Measurements from ENCODE around the gene ZNF446.
"Not testable (repeated sequence)": the region's sequence is repeated elsewhere in the genome, so short reads cannot be mapped to it uniquely, and the experiment has no call there.

ZNF446 gene
- 14.5 to 20.1 (median 17.2) reads per million in 3 donors for total RNA-seq

DNA sequence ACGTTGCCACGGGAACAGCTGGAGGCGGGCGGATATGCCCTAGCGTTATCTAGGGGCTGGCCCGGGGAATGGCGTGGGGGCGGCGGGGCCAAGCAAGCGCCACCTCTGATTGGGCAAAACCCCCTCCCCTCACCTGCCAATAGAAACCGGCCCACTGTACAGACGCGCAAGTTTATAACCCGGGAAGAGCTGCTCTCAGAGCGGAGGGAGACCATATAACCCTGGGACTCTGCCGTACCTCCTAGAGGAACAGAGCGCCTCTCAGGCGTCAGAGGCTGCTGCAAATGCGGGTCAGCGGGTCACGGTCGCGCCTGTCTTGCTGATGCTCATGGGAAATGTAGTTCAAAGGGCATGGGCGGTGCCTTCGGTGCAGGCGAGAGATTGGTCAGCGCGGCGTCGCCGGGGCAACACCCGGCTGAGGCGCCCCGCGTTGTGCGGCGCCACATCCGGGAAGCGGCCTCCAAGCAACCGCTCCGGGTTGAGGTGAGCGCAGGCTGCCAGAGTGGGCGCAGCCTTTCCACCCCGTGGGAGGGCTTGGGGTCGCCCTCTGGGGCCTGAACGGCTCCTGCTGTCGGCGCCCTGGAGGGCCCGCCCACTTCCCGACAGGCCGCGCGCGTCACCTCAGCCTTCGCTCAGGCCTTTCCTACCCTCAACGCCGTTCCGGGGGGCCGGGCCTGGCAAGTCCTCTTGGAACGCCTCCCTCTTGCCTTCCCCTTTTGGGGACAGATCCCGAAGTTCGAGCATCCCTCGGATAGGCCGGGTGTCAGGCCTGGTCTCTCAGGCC is at the start of gene ZNF446:
Gene ZNF446 (plus strand): TSS at position 639 of the 784 bp plus-strand sequence. CDS start 867 bp downstream, outside the sequence.
- H3K36me3 ChIP-seq (ENCODE audit: control insufficient read depth, insufficient read depth, low read length): peaks cover under 1% of the 10 kb centered on the region
- DNase-seq: peak; percentile 89 to 95 (median 94)
- no peaks in the 10 kb centered on the region for H3K27me3 ChIP-seq (replicated peaks; ENCODE audit: control insufficient read depth, insufficient read depth, low read length, poor library complexity, severe bottlenecking)
- no peaks in the 10 kb centered on the region for H3K9me3 ChIP-seq (ENCODE audit: control insufficient read depth, low read length)
- H3K4me1 ChIP-seq (ENCODE audit: control insufficient read depth, insufficient read depth, low read length, poor library complexity, severe bottlenecking): peaks cover 14% of the 10 kb centered on the region
- peak within 1 kb of the TSS; percentile 64 for H3K4me3 ChIP-seq (ENCODE audit: insufficient read depth, low read depth, low read length, poor library complexity, severe bottlenecking)
- peak within 1 kb of the TSS; percentile 94 for H3K27ac ChIP-seq (ENCODE audit: insufficient read depth, low read length, poor library complexity, severe bottlenecking)

- Histone ChIP-seq H3K27ac (ENCODE audit: insufficient read depth, low read length, poor library complexity, severe bottlenecking) (no peak overlapping the region), H3K36me3 (ENCODE audit: control insufficient read depth, insufficient read depth, low read length) (no peaks in the 10 kb centered on the region), H3K27me3 (replicated peaks; ENCODE audit: control insufficient read depth, insufficient read depth, low read length, poor library complexity, severe bottlenecking) (no peaks in the 10 kb centered on the region), H3K4me1 (ENCODE audit: control insufficient read depth, insufficient read depth, low read length, poor library complexity, severe bottlenecking) (no peaks in the 10 kb centered on the region), H3K9me3 (ENCODE audit: control insufficient read depth, low read length) (peaks cover 37% of the 10 kb centered on the region), H3K4me3 (ENCODE audit: insufficient read depth, low read depth, low read length, poor library complexity, severe bottlenecking) (no peak overlapping the region)
- no peak for DNase-seq
Observed at GRCh38 chr19:58428617-58429016, 47.5 kb upstream of the ZNF446 start.

DNA sequence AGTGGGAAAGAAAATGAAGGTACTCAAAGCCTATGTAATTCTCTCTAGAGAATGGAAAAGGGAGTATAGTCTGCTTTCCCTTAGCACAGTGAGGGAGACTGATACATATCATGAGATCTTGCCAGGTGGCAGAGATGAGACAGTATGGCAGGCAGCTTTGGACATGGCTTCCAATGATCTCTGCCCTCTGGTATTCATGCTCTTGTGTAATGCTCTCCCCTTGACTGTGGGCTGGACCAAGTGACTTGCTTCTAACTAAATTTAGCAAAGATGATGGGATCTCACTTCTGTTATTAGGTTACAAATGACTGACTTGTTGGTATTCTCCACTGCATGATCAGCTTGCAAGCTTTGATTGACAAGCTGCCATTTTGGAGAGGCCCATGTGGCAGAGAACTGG is 46.4 kb upstream of the ZNF446 start:
- Histone ChIP-seq H3K36me3 (ENCODE audit: control insufficient read depth, insufficient read depth, low read length) (peaks cover 9% of the 10 kb centered on the region), H3K27ac (ENCODE audit: insufficient read depth, low read length, poor library complexity, severe bottlenecking) (no peak overlapping the region)

GRCh38 chr19:58434217-58434616 is 41.9 kb upstream of the ZNF446 start:
- H3K27me3 ChIP-seq (replicated peaks; ENCODE audit: control insufficient read depth, insufficient read depth, low read length, poor library complexity, severe bottlenecking): no peaks in the 10 kb centered on the region
- peaks cover 36% of the 10 kb centered on the region for H3K36me3 ChIP-seq (ENCODE audit: control insufficient read depth, insufficient read depth, low read length)
- DNase-seq: no peak
- no peak overlapping the region for H3K27ac ChIP-seq (ENCODE audit: insufficient read depth, low read length, poor library complexity, severe bottlenecking)
- peaks cover 52% of the 10 kb centered on the region for H3K9me3 ChIP-seq (ENCODE audit: control insufficient read depth, low read length)
- H3K4me3 ChIP-seq (ENCODE audit: insufficient read depth, low read depth, low read length, poor library complexity, severe bottlenecking): no peak overlapping the region
- H3K4me1 ChIP-seq (ENCODE audit: control insufficient read depth, insufficient read depth, low read length, poor library complexity, severe bottlenecking): peaks cover under 1% of the 10 kb centered on the region

More for the DNA sequence above, 46.4 kb upstream of the ZNF446 start:
- peaks cover 47% of the 10 kb centered on the region for H3K9me3 ChIP-seq (ENCODE audit: control insufficient read depth, low read length)
- H3K27me3 ChIP-seq (replicated peaks; ENCODE audit: control insufficient read depth, insufficient read depth, low read length, poor library complexity, severe bottlenecking): no peaks in the 10 kb centered on the region
- no peaks in the 10 kb centered on the region for H3K4me1 ChIP-seq (ENCODE audit: control insufficient read depth, insufficient read depth, low read length, poor library complexity, severe bottlenecking)
- H3K4me3 ChIP-seq (ENCODE audit: insufficient read depth, low read depth, low read length, poor library complexity, severe bottlenecking): no peak overlapping the region
- no peak for DNase-seq

DNA sequence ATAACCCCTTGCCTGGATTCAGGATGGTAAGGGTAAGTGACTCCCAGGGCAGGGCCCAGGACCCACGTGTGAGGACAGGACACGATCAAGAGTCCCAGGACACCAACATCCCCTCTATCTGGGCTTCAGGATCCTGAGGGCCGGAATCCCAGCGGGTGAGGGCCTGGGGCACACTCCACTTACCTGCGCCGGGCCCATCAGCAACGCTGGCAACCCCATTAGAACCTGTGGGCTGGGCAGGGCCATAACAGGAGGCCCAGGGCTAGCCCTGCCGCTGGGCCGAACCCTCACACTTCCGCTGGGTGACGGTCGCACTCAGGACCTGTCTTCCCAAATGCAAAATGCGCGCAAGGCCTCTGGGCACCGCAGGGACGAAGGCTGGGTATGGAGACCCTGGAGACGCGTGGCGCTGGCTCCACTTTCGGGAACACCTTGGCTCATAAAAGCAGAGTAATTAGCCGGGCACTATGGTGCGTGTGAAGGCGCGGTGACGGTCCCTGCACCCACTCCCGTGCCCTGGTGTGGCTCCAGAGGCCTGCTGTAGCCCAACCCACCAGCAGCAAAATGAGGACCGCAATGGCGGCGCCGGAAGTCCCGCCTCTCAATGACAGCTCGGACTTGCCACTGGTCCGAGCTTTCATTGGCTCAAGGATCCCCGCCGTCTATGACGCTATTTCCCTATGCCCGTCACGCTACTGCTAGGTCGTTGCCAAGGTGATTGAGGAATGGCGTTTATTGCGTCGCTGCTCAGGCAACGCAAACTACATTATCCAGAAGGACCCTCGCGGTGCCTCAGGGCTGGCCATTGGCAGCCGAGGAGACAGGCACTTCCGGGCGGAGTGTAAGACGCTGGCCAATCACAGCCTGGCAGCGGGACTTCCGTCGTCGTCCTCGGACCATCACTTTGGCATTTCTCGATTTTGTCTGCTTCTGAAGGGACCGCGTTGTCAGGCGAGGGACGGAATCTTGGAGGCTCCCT is 36.3 kb upstream of the ZNF446 start, which contains the start of gene ZNF132:
Gene ZNF132 (minus strand): TSS at position 578 of the 979 bp plus-strand sequence. CDS start 332 bp downstream, at position 246.
- H3K9me3 ChIP-seq (ENCODE audit: control insufficient read depth, low read length): peaks cover 4% of the 10 kb centered on the region
- no peaks in the 10 kb centered on the region for H3K27me3 ChIP-seq (replicated peaks; ENCODE audit: control insufficient read depth, insufficient read depth, low read length, poor library complexity, severe bottlenecking)
- peak within 1 kb of the TSS; percentile 58 for H3K4me3 ChIP-seq (ENCODE audit: insufficient read depth, low read depth, low read length, poor library complexity, severe bottlenecking)
- peak; percentile 91 to 94 (median 94) for DNase-seq
- H3K4me1 ChIP-seq (ENCODE audit: control insufficient read depth, insufficient read depth, low read length, poor library complexity, severe bottlenecking): peaks cover 12% of the 10 kb centered on the region
- peaks cover 25% of the 10 kb centered on the region for H3K36me3 ChIP-seq (ENCODE audit: control insufficient read depth, insufficient read depth, low read length)
- peak within 1 kb of the TSS; percentile 72 for H3K27ac ChIP-seq (ENCODE audit: insufficient read depth, low read length, poor library complexity, severe bottlenecking)

DNA sequence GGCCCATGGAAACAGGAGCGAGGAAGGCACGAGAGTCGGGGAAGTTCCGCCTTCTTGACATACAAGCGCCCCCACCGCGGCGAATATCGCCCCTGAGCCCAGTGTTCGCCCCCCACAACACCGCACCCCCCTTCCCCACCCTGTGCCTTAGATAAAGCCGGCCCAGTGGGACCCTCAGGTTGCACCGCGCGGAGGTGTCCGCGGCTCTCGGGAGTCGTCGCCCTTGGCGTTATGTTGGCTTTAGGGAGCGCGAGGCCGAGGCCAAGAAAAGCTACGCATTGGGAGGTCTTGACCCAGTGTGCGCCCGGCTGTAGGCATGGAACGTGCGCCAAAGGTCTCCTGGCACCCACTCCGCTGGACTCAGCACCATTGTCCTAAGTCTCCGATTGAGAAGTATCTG is 35.6 kb upstream of the ZNF446 start:
- Histone ChIP-seq H3K9me3 (ENCODE audit: control insufficient read depth, low read length) (no peaks in the 10 kb centered on the region), H3K27ac (ENCODE audit: insufficient read depth, low read length, poor library complexity, severe bottlenecking) (peak overlapping the region; percentile 63), H3K4me3 (ENCODE audit: insufficient read depth, low read depth, low read length, poor library complexity, severe bottlenecking) (peak overlapping the region; percentile 54), H3K36me3 (ENCODE audit: control insufficient read depth, insufficient read depth, low read length) (peaks cover 18% of the 10 kb centered on the region), H3K4me1 (ENCODE audit: control insufficient read depth, insufficient read depth, low read length, poor library complexity, severe bottlenecking) (peaks cover 12% of the 10 kb centered on the region), H3K27me3 (replicated peaks; ENCODE audit: control insufficient read depth, insufficient read depth, low read length, poor library complexity, severe bottlenecking) (no peaks in the 10 kb centered on the region)
- no peak for DNase-seq

DNA sequence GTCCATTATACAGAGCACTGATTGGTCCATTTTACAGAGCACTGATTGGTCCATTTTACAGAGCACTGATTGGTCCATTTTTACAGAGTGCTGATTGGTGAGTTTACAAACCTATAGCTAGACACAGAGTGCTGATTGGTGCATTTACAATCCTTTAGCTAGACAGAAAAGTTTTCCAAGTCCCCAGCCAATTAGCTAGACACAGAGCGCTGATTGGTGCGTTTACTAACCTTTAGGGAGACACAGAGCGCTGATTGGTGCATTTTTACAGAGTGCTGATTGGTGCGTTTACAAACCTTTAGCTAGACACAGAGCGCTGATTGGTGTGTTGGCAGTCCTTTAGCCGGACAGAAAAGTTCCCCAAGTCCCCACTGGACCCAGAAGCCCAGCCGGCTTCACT is 33.2 kb upstream of the ZNF446 start:
- not testable (repeated sequence) for DNase-seq; H3K9me3 ChIP-seq (ENCODE audit: control insufficient read depth, low read length); H3K4me3 ChIP-seq (ENCODE audit: insufficient read depth, low read depth, low read length, poor library complexity, severe bottlenecking); H3K36me3 ChIP-seq (ENCODE audit: control insufficient read depth, insufficient read depth, low read length); H3K27me3 ChIP-seq (replicated peaks; ENCODE audit: control insufficient read depth, insufficient read depth, low read length, poor library complexity, severe bottlenecking); H3K27ac ChIP-seq (ENCODE audit: insufficient read depth, low read length, poor library complexity, severe bottlenecking)
- peaks cover 12% of the 10 kb centered on the region for H3K4me1 ChIP-seq (ENCODE audit: control insufficient read depth, insufficient read depth, low read length, poor library complexity, severe bottlenecking)

GRCh38 chr19:58448860-58449259 is 27.3 kb upstream of the ZNF446 start:
- H3K4me3 ChIP-seq (ENCODE audit: insufficient read depth, low read depth, low read length, poor library complexity, severe bottlenecking); DNase-seq; H3K27me3 ChIP-seq (replicated peaks; ENCODE audit: control insufficient read depth, insufficient read depth, low read length, poor library complexity, severe bottlenecking); H3K27ac ChIP-seq (ENCODE audit: insufficient read depth, low read length, poor library complexity, severe bottlenecking); H3K36me3 ChIP-seq (ENCODE audit: control insufficient read depth, insufficient read depth, low read length); H3K9me3 ChIP-seq (ENCODE audit: control insufficient read depth, low read length); H3K4me1 ChIP-seq (ENCODE audit: control insufficient read depth, insufficient read depth, low read length, poor library complexity, severe bottlenecking): not testable (repeated sequence)

GRCh38 chr19:58449980-58450379 is 26.2 kb upstream of the ZNF446 start:
- not testable (repeated sequence) for H3K36me3 ChIP-seq (ENCODE audit: control insufficient read depth, insufficient read depth, low read length); H3K4me1 ChIP-seq (ENCODE audit: control insufficient read depth, insufficient read depth, low read length, poor library complexity, severe bottlenecking); DNase-seq

More at GRCh38 chr19:58449980-58450379, 26.2 kb upstream of the ZNF446 start:
- H3K9me3 ChIP-seq (ENCODE audit: control insufficient read depth, low read length); H3K27ac ChIP-seq (ENCODE audit: insufficient read depth, low read length, poor library complexity, severe bottlenecking); H3K27me3 ChIP-seq (replicated peaks; ENCODE audit: control insufficient read depth, insufficient read depth, low read length, poor library complexity, severe bottlenecking); H3K4me3 ChIP-seq (ENCODE audit: insufficient read depth, low read depth, low read length, poor library complexity, severe bottlenecking): not testable (repeated sequence)

Measured in effector memory CD4-positive, alpha-beta T cell (primary cell).